Activated CD8-positive, alpha-beta memory T cell treated with anti-CD3 and anti-CD28 coated beads for 24 hours (primary cell): ENCODE results near the gene GPR83.
"Not testable (repeated sequence)": the region's sequence is repeated elsewhere in the genome, so short reads cannot be mapped to it uniquely, and the experiment has no call there.

Experiments used
- DNase-seq: peaks from one replicate; pipeline ENCODE4 v3.0.0-alpha.2; 2020

The GPR83 gene

GRCh38 chr11:94400839-94401772 is at the start of gene GPR83:
Gene GPR83, minus strand, starts transcription at chr11:94401419. Its CDS starts 172 bp downstream, at chr11:94401247.
- no peak for DNase-seq

GRCh38 chr11:94450048-94450447 is 48.8 kb upstream of the GPR83 start:
- DNase-seq = no peak

GRCh38 chr11:94449437-94449836 is 48.2 kb upstream of the GPR83 start:
- no peak for DNase-seq

GRCh38 chr11:94449029-94449428 is 47.8 kb upstream of the GPR83 start:
- DNase-seq = no peak

- DNase-seq = no peak
Observed at GRCh38 chr11:94447149-94447548, 45.9 kb upstream of the GPR83 start.

- DNase-seq = no peak
Observed at GRCh38 chr11:94445641-94446040, 44.4 kb upstream of the GPR83 start.

- no peak for DNase-seq
Observed at GRCh38 chr11:94433049-94433448, 31.8 kb upstream of the GPR83 start.

GRCh38 chr11:94424662-94425061 is 23.4 kb upstream of the GPR83 start:
- no peak for DNase-seq

GRCh38 chr11:94424011-94424410 is 22.8 kb upstream of the GPR83 start:
- DNase-seq = no peak

- no peak for DNase-seq
Observed at GRCh38 chr11:94423507-94423906, 22.3 kb upstream of the GPR83 start.

- DNase-seq = no peak
Observed at GRCh38 chr11:94418123-94418765, 17.0 kb upstream of the GPR83 start.

GRCh38 chr11:94417386-94417987 is 16.3 kb upstream of the GPR83 start:
- no peak for DNase-seq

- DNase-seq = no peak
Observed at GRCh38 chr11:94405062-94405833, 4.0 kb upstream of the GPR83 start.

GRCh38 chr11:94402355-94402754 is 1.1 kb upstream of the GPR83 start:
- DNase-seq = no peak

- DNase-seq = no peak
Observed at GRCh38 chr11:94401773-94402265, 600 bp upstream of the GPR83 start.

- no peak for DNase-seq
Observed at GRCh38 chr11:94400457-94400838, 771 bp downstream of the GPR83 start.

- no peak for DNase-seq
Observed at GRCh38 chr11:94400050-94400449, 1.2 kb downstream of the GPR83 start.

GRCh38 chr11:94398101-94398500 is 3.1 kb downstream of the GPR83 start:
- DNase-seq = no peak

GRCh38 chr11:94396282-94396681 is 4.9 kb downstream of the GPR83 start:
- no peak for DNase-seq

- not testable (repeated sequence) for DNase-seq
Observed at GRCh38 chr11:94391937-94392336, 9.3 kb downstream of the GPR83 start.

- no peak for DNase-seq
Observed at GRCh38 chr11:94379613-94380012, 21.6 kb downstream of the GPR83 start.

GRCh38 chr11:94376841-94377240 is 24.4 kb downstream of the GPR83 start:
- DNase-seq = no peak

- not testable (repeated sequence) for DNase-seq
Observed at GRCh38 chr11:94370576-94370975, 30.6 kb downstream of the GPR83 start.
